SK-N-MC (cell line): Measurements from ENCODE around the gene ALDH1L2.
A peak's percentile ranks its signal among the peaks of the same experiment; 100 is the strongest.

Experiments
- DNase-seq: peaks from one replicate; pipeline ENCODE4 v3.0.0-alpha.2; 2011; ENCODE audit warnings: low read depth, low spot score
- H3K27ac ChIP-seq: fragments of 200-600 bp; sonication (generic); 2 replicates; pipeline ENCODE4 v1.5.1; 2016; ENCODE audit warnings: mixed run types
- H3K36me3 ChIP-seq: fragments of 200-600 bp; sonication (generic); 2 replicates; pipeline ENCODE4 v1.6.1; 2017; ENCODE audit warnings: antibody characterized with exemption, low read length, mixed read lengths; ENCODE audit not compliant: insufficient read depth
- H3K4me3 ChIP-seq: fragments of 200-600 bp; sonication (generic); 2 replicates; pipeline ENCODE4 v1.5.1; 2016
- H3K9ac ChIP-seq: fragments of 200-600 bp; sonication (generic); 2 replicates; pipeline ENCODE4 v1.8.0; 2017; ENCODE audit warnings: mixed run types, mixed read lengths; ENCODE audit not compliant: insufficient read length
- H3K9me3 ChIP-seq: fragments of 200-600 bp; sonication (generic); 2 replicates; pipeline ENCODE4 v1.6.1; 2017; ENCODE audit warnings: low read depth, mild to moderate bottlenecking, antibody characterized with exemption, low read length, moderate library complexity, mixed read lengths
- EZH2 ChIP-seq: fragments of 200-600 bp; sonication (generic); IDR thresholded peaks from one replicate; pipeline ENCODE4 v1.6.1; 2017; ENCODE audit warnings: antibody characterized with exemption
- FOXP2 ChIP-seq: optimal IDR thresholded peaks from 2 replicates; pipeline ENCODE3; 2011; ENCODE audit warnings: mild to moderate bottlenecking, moderate library complexity; ENCODE audit not compliant: insufficient read depth; ENCODE audit errors: extremely low read length, control extremely low read depth
- POLR2AphosphoS5 ChIP-seq: IDR thresholded peaks from 2 replicates; pipeline ENCODE4 v1.6.1; 2012; ENCODE audit warnings: mild to moderate bottlenecking, low read depth, low read length, borderline replicate concordance

ALDH1L2 gene

DNA sequence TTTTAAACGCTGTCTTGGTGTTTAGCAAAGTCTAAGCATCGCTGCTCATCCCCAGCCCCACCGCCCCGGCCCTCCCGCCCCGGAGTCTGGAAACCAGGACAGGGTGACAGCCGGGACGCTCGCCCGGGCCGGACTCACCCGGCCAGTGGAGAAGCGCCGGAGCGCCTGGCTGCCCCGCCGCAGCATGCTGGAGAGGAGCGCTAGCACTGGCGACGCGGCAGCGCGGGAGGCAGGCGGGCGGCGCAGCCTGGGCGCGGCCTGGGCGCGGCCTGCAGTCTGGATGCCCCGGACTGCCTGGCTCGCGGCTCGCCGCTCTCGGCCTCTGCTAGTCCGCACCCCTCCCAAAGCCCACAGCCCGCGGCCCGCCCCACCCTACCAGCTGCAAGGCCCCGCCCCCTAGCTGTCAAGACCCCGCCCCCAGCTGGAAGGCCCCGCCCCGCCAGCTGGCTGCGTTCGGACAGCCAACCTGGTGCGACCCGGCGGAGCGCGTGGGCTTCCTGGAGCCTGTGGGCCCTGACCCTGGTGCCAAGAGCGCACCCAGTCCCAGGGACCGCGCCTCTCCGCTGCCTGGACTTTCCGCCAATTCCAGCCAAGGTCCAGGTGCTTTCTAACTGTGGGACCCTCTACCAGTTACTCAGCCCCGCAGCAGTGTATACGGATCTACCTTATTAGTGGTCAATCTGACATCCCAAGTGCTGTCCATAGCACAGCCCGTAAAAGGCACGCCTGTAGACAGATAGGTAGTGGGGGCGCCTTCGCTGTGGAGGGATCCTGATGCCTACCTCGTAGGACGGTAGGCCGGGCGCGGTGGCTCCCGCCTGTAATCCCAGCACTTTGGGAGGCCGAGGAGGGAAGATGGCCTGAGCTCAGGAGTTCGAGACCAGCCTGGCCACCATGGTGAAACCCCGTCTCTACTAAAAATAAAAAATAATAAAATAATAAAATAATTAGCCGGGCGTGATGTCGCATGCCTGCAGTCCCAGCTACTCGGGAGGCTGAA, at the start of gene ALDH1L2:
Gene ALDH1L2, minus strand, starts transcription at position 208 of the 1,000 bp plus-strand sequence. Its CDS starts 22 bp downstream, at position 186.
- Histone ChIP-seq H3K36me3 (no peaks in the 10 kb centered on the region; the same call in 1 of the 2 replicates), H3K27ac (peak within 1 kb of the TSS; percentile 69), H3K9me3 (no peaks in the 10 kb centered on the region), H3K9ac (peak within 1 kb of the TSS; percentile 88), H3K4me3 (peak within 1 kb of the TSS; percentile 92)
- no peak for DNase-seq
- TF ChIP-seq EZH2 (no peak), POLR2AphosphoS5 (no peak), FOXP2 (no peak)

DNA sequence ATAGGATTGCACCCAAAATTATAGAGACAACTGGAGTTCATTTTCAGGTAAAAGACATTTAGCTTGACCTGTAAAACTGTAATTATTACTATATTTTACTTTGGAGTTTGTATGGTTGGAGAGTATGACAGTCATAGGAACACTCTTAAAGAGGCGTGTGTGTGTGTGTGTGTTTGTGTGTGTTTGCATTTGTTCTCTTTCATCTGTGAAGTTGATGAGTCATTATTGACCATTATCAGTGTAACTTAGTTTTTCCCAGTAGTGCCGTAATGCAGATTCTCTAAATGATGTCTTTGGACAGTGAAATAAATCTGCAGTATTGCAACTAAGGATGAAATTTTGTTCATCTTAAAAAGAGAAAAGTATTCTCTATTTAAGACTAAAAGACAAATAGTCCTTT, 36.3 kb upstream of the ALDH1L2 start:
- DNase-seq, result no peak
- Histone ChIP-seq H3K9ac (no peak overlapping the region), H3K4me3 (no peak overlapping the region), H3K36me3 (peaks cover 82% of the 10 kb centered on the region), H3K27ac (no peak overlapping the region), H3K9me3 (no peaks in the 10 kb centered on the region)
- TF ChIP-seq POLR2AphosphoS5, result no peak
- no peak for TF ChIP-seq EZH2
- TF ChIP-seq FOXP2, result no peak

DNA sequence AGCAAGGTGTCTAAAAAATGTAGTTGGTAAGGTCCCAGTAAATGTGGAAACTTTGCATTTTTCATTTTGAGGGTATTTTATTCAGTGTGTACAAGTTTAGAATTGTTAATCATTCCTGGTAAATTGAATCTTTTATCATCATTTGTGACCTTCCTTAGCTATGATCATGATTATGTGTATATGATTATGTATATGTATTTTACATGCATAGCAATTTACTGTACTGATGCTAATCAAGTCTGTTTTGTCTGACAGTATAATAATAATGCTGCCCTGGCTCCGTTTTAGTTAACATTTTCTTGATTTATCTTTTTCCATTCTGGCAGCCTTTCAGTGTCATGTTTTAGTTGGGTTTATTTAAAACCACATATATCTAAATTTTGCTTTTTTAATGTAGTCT, 32.7 kb upstream of the ALDH1L2 start:
- TF ChIP-seq POLR2AphosphoS5 (no peak), EZH2 (no peak), FOXP2 (no peak)
- Histone ChIP-seq H3K9ac (no peak overlapping the region), H3K27ac (no peak overlapping the region), H3K36me3 (peaks cover 92% of the 10 kb centered on the region), H3K9me3 (0 out of 2 replicates have a peak, but pooled peaks cover 1% of the 10 kb centered on the region), H3K4me3 (no peak overlapping the region)
- no peak for DNase-seq

DNA sequence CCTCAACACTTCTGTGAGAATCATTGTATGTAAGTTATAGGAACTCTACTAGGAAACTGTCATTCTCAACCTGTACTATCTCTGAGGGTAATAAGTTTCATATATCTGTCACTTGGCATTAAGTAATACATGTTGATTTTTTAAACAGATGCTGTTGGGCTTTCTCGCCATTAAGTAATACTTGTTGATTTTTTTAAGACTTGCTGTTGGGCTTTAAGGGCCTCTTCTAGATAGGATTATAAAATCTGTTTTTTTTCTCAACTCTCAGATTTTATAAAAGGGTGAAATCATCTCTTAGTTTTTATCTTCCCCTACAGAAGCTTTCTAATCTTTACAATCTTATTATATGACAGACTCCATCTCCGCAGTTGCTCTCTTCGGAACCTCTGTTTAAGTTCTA, 28.8 kb upstream of the ALDH1L2 start:
- Histone ChIP-seq H3K9me3 (0 out of 2 replicates have a peak, but pooled peaks cover 3% of the 10 kb centered on the region), H3K4me3 (no peak overlapping the region)

DNA sequence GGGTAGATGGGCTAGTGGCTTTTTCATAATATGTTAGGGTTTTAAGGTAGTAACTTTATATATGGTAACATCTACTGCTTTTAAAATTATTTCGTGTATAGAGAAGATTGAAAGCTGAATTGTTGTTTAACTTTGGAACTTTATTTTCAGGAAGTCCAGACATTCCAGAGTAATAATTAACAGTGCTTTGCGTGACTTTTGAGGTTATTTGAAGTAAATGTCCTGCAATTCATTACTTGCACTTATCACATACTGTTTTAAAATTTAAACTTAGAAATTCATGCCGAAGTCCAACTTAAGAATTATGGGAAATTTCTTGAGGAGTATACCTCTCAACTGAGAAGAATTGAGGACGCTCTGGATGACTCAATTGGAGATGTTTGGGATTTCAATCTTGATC, 26.6 kb upstream of the ALDH1L2 start:
- no peak overlapping the region for H3K9ac ChIP-seq
- no peak overlapping the region for H3K27ac ChIP-seq
- H3K4me3 ChIP-seq, result no peak overlapping the region

More for the DNA sequence above, 28.8 kb upstream of the ALDH1L2 start:
- H3K9ac ChIP-seq, result no peak overlapping the region
- no peak for DNase-seq
- peaks cover 72% of the 10 kb centered on the region for H3K36me3 ChIP-seq
- no peak overlapping the region for H3K27ac ChIP-seq
- TF ChIP-seq EZH2, result no peak
- no peak for TF ChIP-seq FOXP2
- TF ChIP-seq POLR2AphosphoS5, result no peak

DNA sequence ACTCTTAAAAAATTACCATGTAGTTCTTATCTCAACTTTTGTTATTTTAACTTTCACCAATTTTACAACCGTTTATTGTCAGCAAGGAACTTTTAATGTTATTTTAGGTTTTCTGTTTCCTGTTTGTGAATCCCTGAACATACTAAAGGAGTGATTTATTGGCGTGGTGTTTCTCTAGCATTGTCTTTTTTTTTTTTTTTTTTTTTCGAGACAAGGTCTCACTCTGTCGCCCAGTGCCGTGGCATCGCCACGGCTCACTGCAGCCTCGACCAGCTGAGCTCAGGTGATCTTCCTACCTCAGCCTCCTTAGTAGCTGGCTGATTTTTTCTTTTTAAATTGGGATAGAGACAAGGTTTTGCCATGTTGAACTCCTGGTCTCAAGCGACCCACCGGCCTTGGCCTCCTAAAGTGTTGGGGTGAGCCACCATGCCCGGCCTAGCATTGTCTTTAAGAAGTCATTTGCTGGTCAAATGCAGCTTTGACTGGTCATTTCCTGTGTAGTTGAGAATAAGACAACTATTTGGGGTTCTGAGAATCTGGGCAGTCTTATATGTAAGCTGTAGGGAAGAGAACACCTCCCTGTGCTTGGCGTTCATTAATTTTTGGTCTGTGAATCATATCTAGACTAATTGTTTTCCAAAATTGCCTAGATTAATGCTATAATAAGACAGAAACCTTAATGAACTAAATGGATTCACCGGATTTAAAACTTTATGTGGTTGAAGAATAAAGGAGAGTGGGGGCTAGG, 25.4 kb upstream of the ALDH1L2 start:
- DNase-seq, result no peak
- H3K4me3 ChIP-seq, result peak overlapping the region; percentile 97
- H3K9me3 ChIP-seq, result 0 out of 2 replicates have a peak, but pooled peaks cover 3% of the 10 kb centered on the region
- peak overlapping the region; percentile 44; the same call in 1 of the 2 replicates for H3K27ac ChIP-seq
- TF ChIP-seq FOXP2 (no peak), POLR2AphosphoS5 (no peak), EZH2 (no peak)
- H3K36me3 ChIP-seq, result peaks cover 39% of the 10 kb centered on the region
- peak overlapping the region; percentile 31 for H3K9ac ChIP-seq

More for the DNA sequence above, 26.6 kb upstream of the ALDH1L2 start:
- Histone ChIP-seq H3K9me3 (0 out of 2 replicates have a peak, but pooled peaks cover 3% of the 10 kb centered on the region), H3K36me3 (peaks cover 51% of the 10 kb centered on the region)
- no peak for DNase-seq
- TF ChIP-seq FOXP2 (no peak), EZH2 (no peak), POLR2AphosphoS5 (no peak)

DNA sequence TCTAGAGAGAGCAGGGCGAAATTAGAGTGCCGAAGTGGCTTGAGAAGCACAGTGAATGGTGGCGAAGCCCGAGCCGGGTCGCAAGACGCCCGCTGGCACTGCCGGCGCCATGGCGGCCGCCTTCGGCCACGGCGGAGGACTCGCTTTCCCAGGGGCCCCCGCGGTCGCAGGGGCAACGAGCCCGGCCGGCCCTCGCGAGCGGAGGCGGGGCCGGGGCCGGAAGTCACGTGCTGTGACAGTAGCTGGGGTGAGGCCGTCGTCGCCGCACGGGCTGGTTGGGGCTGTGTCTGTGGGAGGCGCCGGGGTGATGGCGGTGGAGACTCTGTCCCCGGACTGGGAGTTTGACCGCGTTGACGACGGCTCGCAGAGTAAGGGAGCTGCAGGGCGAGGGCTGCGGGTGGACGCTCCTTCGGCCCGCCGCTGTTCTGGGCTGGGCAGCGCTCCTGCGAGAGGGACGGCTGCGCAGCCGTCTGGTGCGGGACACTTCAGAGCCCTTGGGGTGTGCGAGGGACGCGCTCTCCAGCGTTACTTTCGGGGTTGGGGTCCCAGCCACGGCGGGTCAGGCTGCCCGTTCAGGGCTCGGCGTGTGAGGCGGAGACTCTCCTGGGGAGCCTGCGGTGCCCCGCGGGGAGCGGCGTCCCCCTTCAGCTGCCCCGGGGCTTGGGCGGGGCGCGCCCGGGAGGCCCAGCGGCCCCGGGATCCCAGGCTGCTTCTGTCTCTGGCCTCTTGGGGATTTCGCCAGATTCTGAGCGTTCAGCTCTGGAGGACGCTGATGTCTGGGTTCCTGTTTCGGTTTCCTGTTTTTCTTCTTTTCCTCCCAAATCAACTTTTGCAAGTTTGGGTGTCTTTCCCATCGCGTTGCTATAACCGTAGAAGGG, 23.5 kb upstream of the ALDH1L2 start, which contains the start of gene WASHC4:
Gene WASHC4, plus strand, starts transcription at position 238 of the 878 bp plus-strand sequence. Its CDS starts 70 bp downstream, at position 308.
- TF ChIP-seq POLR2AphosphoS5 (peak; percentile 98), EZH2 (no peak), FOXP2 (peak; percentile 42)
- no peak for DNase-seq
- Histone ChIP-seq H3K27ac (peak within 1 kb of the TSS; percentile 78), H3K36me3 (peaks cover 20% of the 10 kb centered on the region), H3K4me3 (peak within 1 kb of the TSS; percentile 97), H3K9ac (peak within 1 kb of the TSS; percentile 82), H3K9me3 (0 out of 2 replicates have a peak, but pooled peaks cover 3% of the 10 kb centered on the region)
